ENCODE measurements around the gene ADAM19. TPM values are rescaled to one million over a fixed set of nuclear protein-coding genes. Genes with fewer than 3 reads are reported as not detected.

ADAM19 gene
- total and polyA plus RNA-seq, 2 of the 4 experiments (the other 2 are of a cell fraction), result 35.5 to 49.2 TPM

GRCh38 chr5:157543825-157544622, 31.6 kb downstream of the ADAM19 start:
- ChIA-PET CTCF (no interaction called here), POLR2A (ENCODE audit: unreplicated experiment) (no interaction called here)
- H3K4me2 ChIP-seq (ENCODE audit: low read depth, low read length), result peak overlapping the region; percentile 76
- no peak overlapping the region for H2AFZ ChIP-seq (replicated peaks; ENCODE audit: low read length, poor library complexity)
- peaks cover 58% of the 10 kb centered on the region for H3K4me1 ChIP-seq (ENCODE audit: control insufficient read depth, insufficient read depth, low read length)
- no peaks in the 10 kb centered on the region for H3K9me3 ChIP-seq (ENCODE audit: control insufficient read depth, insufficient read depth, low read length)
- no peak for TF ChIP-seq MAZ (IDR thresholded peaks at IDR 0.05; ENCODE audit: borderline replicate concordance, low read depth, low read length)
- TF ChIP-seq CEBPB (IDR thresholded peaks at IDR 0.05; ENCODE audit: low read depth, low read length), result peak; percentile 57; the same call in 1 of the 2 replicates
- TF ChIP-seq SMC3 (IDR thresholded peaks at IDR 0.05; ENCODE audit: low read depth, low read length), result no peak
- TF ChIP-seq ELK1 (IDR thresholded peaks at IDR 0.05; ENCODE audit: borderline replicate concordance, low read depth, low read length), result no peak
- TF ChIP-seq RCOR1 (IDR thresholded peaks at IDR 0.05; ENCODE audit: insufficient replicate concordance, low read length), result no peak
- TF ChIP-seq CTCF (conservative IDR thresholded peaks at IDR 0.05; ENCODE audit: low read depth, low read length), result no peak
- no peak for TF ChIP-seq MAFK (IDR thresholded peaks at IDR 0.05; ENCODE audit: low read depth, low read length)
- peak; percentile 63; the same call in 1 of the 2 replicates for TF ChIP-seq BHLHE40 (IDR thresholded peaks at IDR 0.05; ENCODE audit: low read depth, low read length)
- no peak for TF ChIP-seq RAD21 (IDR thresholded peaks at IDR 0.05; ENCODE audit: low read length)
- TF ChIP-seq NFE2L2 (IDR thresholded peaks at IDR 0.05; ENCODE audit: low read depth, low read length), result no peak
- TF ChIP-seq USF2 (IDR thresholded peaks at IDR 0.05; ENCODE audit: low read depth, low read length), result no peak
- TF ChIP-seq POLR2A (IDR thresholded peaks at IDR 0.05; ENCODE audit: low read depth, low read length), result no peak
- TF ChIP-seq MXI1 (IDR thresholded peaks at IDR 0.05; ENCODE audit: borderline replicate concordance, low read depth, low read length), result peak; percentile 57; the same call in 1 of the 2 replicates
- peak overlapping the region; percentile 88 for H3K18ac ChIP-seq (ENCODE audit: low read depth, low read length)
- peak overlapping the region; percentile 48 for H2BK5ac ChIP-seq (ENCODE audit: low read depth, low read length, poor library complexity, severe bottlenecking)
- peaks cover 15% of the 10 kb centered on the region; the same call in 1 of the 2 replicates for H4K20me1 ChIP-seq (ENCODE audit: insufficient read depth, low read length)
- no peak overlapping the region for H3K4me3 ChIP-seq (ENCODE audit: insufficient read depth, low read depth, low read length)
- H3K27ac ChIP-seq (ENCODE audit: insufficient read depth, low read length), result peak overlapping the region; percentile 87
- H3K36me3 ChIP-seq (ENCODE audit: control insufficient read depth, insufficient read depth, low read length), result peaks cover 3% of the 10 kb centered on the region
- peak overlapping the region; percentile 76 to 88 for H4K8ac ChIP-seq (ENCODE audit: low read depth in 2 of 2, low read length in 2 of 2)
- peaks cover 35 to 82% of the 10 kb centered on the region in 2 experiments; a peak in 3 of 4 replicates for H3K79me1 ChIP-seq (ENCODE audit: low read depth in 1 of 2, low read length in 2 of 2)
- dilution Hi-C loops (cut with HindIII; ENCODE audit: low sequenced_read_pairs, unreplicated experiment), result no loop called here
- WGBS, 2 experiments (ENCODE audit: extremely low coverage in 2 of 2, insufficient read length in 1 of 2), result no CpG with 5 or more reads among the region's 10 CpGs
- H3K23ac ChIP-seq (ENCODE audit: low read depth, low read length), result peak overlapping the region; percentile 75
- peak overlapping the region; percentile 44; the same call in 1 of the 2 replicates for H3K56ac ChIP-seq (ENCODE audit: extremely low read depth, insufficient read depth, low read length)
- H4K5ac ChIP-seq (ENCODE audit: low read depth, low read length), result peak overlapping the region; percentile 83
- no peak overlapping the region for H2AK9ac ChIP-seq (replicated peaks; ENCODE audit: low read depth, low read length, poor library complexity)
- peak overlapping the region; percentile 80 for H3K14ac ChIP-seq (replicated peaks; ENCODE audit: low read depth, low read length)
- H3K9ac ChIP-seq (ENCODE audit: low read depth, low read length), result peak overlapping the region; percentile 51
- H4K91ac ChIP-seq (ENCODE audit: insufficient read depth, low read depth, low read length), result peak overlapping the region; percentile 80
- ATAC-seq (ENCODE audit: low read depth), result peak; percentile 53
- BruUV-seq (replicated peaks), result no TSS peak
- H2BK120ac ChIP-seq (ENCODE audit: low read depth, low read length), result peak overlapping the region; percentile 87
- DNase-seq, result peak; percentile 87
- peak overlapping the region; percentile 86; the same call in 1 of the 2 replicates for H2BK20ac ChIP-seq (ENCODE audit: low read depth, low read length)
- intact Hi-C loops (cut with micrococcal nuclease), result no loop called here
- H3K4ac ChIP-seq (ENCODE audit: low read depth, low read length), result peak overlapping the region; percentile 84
- peak overlapping the region; percentile 69 for H2AK5ac ChIP-seq (ENCODE audit: low read depth, low read length)
- H3K9me1 ChIP-seq (ENCODE audit: insufficient read depth, low read length), result peaks cover 31% of the 10 kb centered on the region
- peak overlapping the region; percentile 77 for H2BK15ac ChIP-seq (ENCODE audit: low read depth, low read length)
- in situ Hi-C loops (cut with MboI; ENCODE audit: low sequenced_read_pairs), result no loop called here
- H3K27me3 ChIP-seq (ENCODE audit: control insufficient read depth, insufficient read depth, low read length), result no peaks in the 10 kb centered on the region
